Activated naive CD4-positive, alpha-beta T cell treated with anti-CD3 and anti-CD28 coated beads for 36 hours (primary cell): ENCODE results near the gene CDHR3. TPM values are rescaled to one million over a fixed set of nuclear protein-coding genes. Genes with fewer than 3 reads are reported as not detected.
A peak's percentile ranks its signal among the peaks of the same experiment; 100 is the strongest.

Experiments
- CTCF ChIA-PET: fragments of 350-600 bp; sonication (Branson Sonifier 250); formaldehyde crosslinking; loops from one replicate; lab custom pipeline; 2021; ENCODE audit warnings: antibody characterized with exemption; lab: Charles Lee
- DNase-seq: peaks from one replicate; pipeline ENCODE4 v3.0.0-alpha.2; 2020
- H3K27ac Mint-ChIP-seq: one replicate; pipeline ENCODE4 v1.8.0; 2021; ENCODE audit warnings: mild to moderate bottlenecking, mixed read lengths
- H3K27me3 Mint-ChIP-seq: one replicate; pipeline ENCODE4 v1.8.0; 2021; ENCODE audit warnings: low read depth, mixed read lengths
- H3K36me3 Mint-ChIP-seq: one replicate; pipeline ENCODE4 v1.8.0; 2021; ENCODE audit warnings: low read depth, mixed read lengths
- H3K4me1 Mint-ChIP-seq: one replicate; pipeline ENCODE4 v1.8.0; 2021; ENCODE audit warnings: low read depth, mixed read lengths
- H3K4me3 Mint-ChIP-seq: one replicate; pipeline ENCODE4 v1.8.0; 2021; ENCODE audit warnings: mild to moderate bottlenecking, moderate library complexity, mixed read lengths
- H3K9me3 Mint-ChIP-seq: one replicate; pipeline ENCODE4 v1.8.0; 2021; ENCODE audit warnings: mixed read lengths
- intact Hi-C: fragments of 100-400 bp; cut with micrococcal nuclease; formaldehyde crosslinking; loops from one replicate; pipeline ENCODE4 v1.15.1; 2023
- total RNA-seq, 2 experiments: library from RNA; stranded (reverse); gene quantifications; one replicate each; pipeline ENCODE4 v1.2.3, GENCODE V29; 2021

Gene CDHR3
- total RNA-seq, 2 experiments from 2014 or later = 0.52 to 0.93 TPM

GRCh38 chr7:106072715-106073091 lies 109.6 kb downstream of the CDHR3 start:
- DNase-seq = no peak
- intact Hi-C loops = loop anchor here (2.0 to 10.0 kb wide), 4 partner anchors 16 to 795 kb away; partner anchors contain the start of gene PIK3CG
- Mint-ChIP-seq H3K9me3 (no peaks in the 10 kb centered on the region), H3K27me3 (no peaks in the 10 kb centered on the region), H3K27ac (peak overlapping the region; percentile 91), H3K4me3 (no peak overlapping the region), H3K4me1 (peaks cover 38% of the 10 kb centered on the region), H3K36me3 (no peaks in the 10 kb centered on the region)
- CTCF ChIA-PET = interaction anchor here (1.8 to 4.5 kb wide), 3 partner anchors 15 to 82 kb away, joined by 6 to 28 read pairs (median 25); no protein-coding TSS in a partner anchor

GRCh38 chr7:106073701-106074100 lies 110.6 kb downstream of the CDHR3 start:
- CTCF ChIA-PET = interaction anchor here (0.9 to 3.7 kb wide), 3 partner anchors 16 to 58 kb away, joined by 3 to 28 read pairs (median 6); no protein-coding TSS in a partner anchor
- Mint-ChIP-seq H3K9me3 (no peaks in the 10 kb centered on the region), H3K4me3 (no peak overlapping the region), H3K4me1 (peaks cover 38% of the 10 kb centered on the region), H3K36me3 (no peaks in the 10 kb centered on the region), H3K27ac (no peak overlapping the region), H3K27me3 (no peaks in the 10 kb centered on the region)
- intact Hi-C loops = loop anchor here (2.0 to 10.0 kb wide), 4 partner anchors 15 to 794 kb away; partner anchors contain the start of gene PIK3CG
- no peak for DNase-seq

- no peak for DNase-seq
- intact Hi-C loops = loop anchor here (5.0 to 10.0 kb wide), 3 partner anchors 411 to 793 kb away; partner anchors contain the start of gene PIK3CG
- H3K27ac Mint-ChIP-seq = no peak overlapping the region
- H3K4me3 Mint-ChIP-seq = no peak overlapping the region
- H3K4me1 Mint-ChIP-seq = peaks cover 38% of the 10 kb centered on the region
- no peaks in the 10 kb centered on the region for H3K27me3 Mint-ChIP-seq
- H3K9me3 Mint-ChIP-seq = no peaks in the 10 kb centered on the region
- CTCF ChIA-PET = interaction anchor here (0.9 to 1.8 kb wide), 2 partner anchors 33 to 58 kb away, joined by 3 to 6 read pairs; no protein-coding TSS in a partner anchor
- H3K36me3 Mint-ChIP-seq = no peaks in the 10 kb centered on the region
These were observed 111.2 kb downstream of the CDHR3 start for GRCh38 chr7:106074257-106074656.

- H3K27ac Mint-ChIP-seq = no peak overlapping the region
- no peak for DNase-seq
- no peak overlapping the region for H3K4me3 Mint-ChIP-seq
- H3K36me3 Mint-ChIP-seq = no peaks in the 10 kb centered on the region
- H3K9me3 Mint-ChIP-seq = no peaks in the 10 kb centered on the region
- peaks cover 32% of the 10 kb centered on the region for H3K4me1 Mint-ChIP-seq
- CTCF ChIA-PET = interaction anchor here (1.7 kb wide), 1 partner anchor 18 kb away, joined by 4 read pairs; no protein-coding TSS in a partner anchor
- intact Hi-C loops = loop anchor here (10.0 kb wide), 2 partner anchors 409 to 659 kb away; no protein-coding TSS in a partner anchor
- no peaks in the 10 kb centered on the region for H3K27me3 Mint-ChIP-seq
These were observed 112.9 kb downstream of the CDHR3 start for GRCh38 chr7:106075937-106076336.

GRCh38 chr7:106076537-106076936 lies 113.5 kb downstream of the CDHR3 start:
- no peaks in the 10 kb centered on the region for H3K36me3 Mint-ChIP-seq
- DNase-seq = no peak
- no peak overlapping the region for H3K4me3 Mint-ChIP-seq
- intact Hi-C loops = loop anchor here (10.0 kb wide), 2 partner anchors 408 to 658 kb away; no protein-coding TSS in a partner anchor
- peaks cover 27% of the 10 kb centered on the region for H3K4me1 Mint-ChIP-seq
- no peaks in the 10 kb centered on the region for H3K27me3 Mint-ChIP-seq
- CTCF ChIA-PET = interaction anchor here (1.3 to 1.7 kb wide), 3 partner anchors 10 to 78 kb away, joined by 4 read pairs; no protein-coding TSS in a partner anchor
- no peak overlapping the region for H3K27ac Mint-ChIP-seq
- no peaks in the 10 kb centered on the region for H3K9me3 Mint-ChIP-seq

- H3K27me3 Mint-ChIP-seq = no peaks in the 10 kb centered on the region
- H3K9me3 Mint-ChIP-seq = no peaks in the 10 kb centered on the region
- intact Hi-C loops = no loop called here
- DNase-seq = no peak
- no peak overlapping the region for H3K27ac Mint-ChIP-seq
- CTCF ChIA-PET = interaction anchor here (1.1 to 1.3 kb wide), 2 partner anchors 13 to 87 kb away, joined by 3 to 5 read pairs; no protein-coding TSS in a partner anchor
- no peaks in the 10 kb centered on the region for H3K36me3 Mint-ChIP-seq
- H3K4me1 Mint-ChIP-seq = peaks cover 13% of the 10 kb centered on the region
- no peak overlapping the region for H3K4me3 Mint-ChIP-seq
These were observed 117.4 kb downstream of the CDHR3 start for GRCh38 chr7:106080300-106080987.

- Mint-ChIP-seq H3K36me3 (peaks cover 2% of the 10 kb centered on the region), H3K4me3 (no peak overlapping the region), H3K9me3 (no peaks in the 10 kb centered on the region), H3K27me3 (no peaks in the 10 kb centered on the region), H3K27ac (no peak overlapping the region), H3K4me1 (peaks cover 17% of the 10 kb centered on the region)
- intact Hi-C loops = no loop called here
- DNase-seq = no peak
- CTCF ChIA-PET = no interaction called here
These were observed 119.2 kb downstream of the CDHR3 start for GRCh38 chr7:106082087-106082854.

Other genes with a start within 250 kb of the CDHR3 start
- gene ATXN7L1, start 86.7 kb upstream of the CDHR3 start, total RNA-seq = 1 to 10 TPM; 8.8 to 9.2 TPM
- gene SYPL1, start 149.0 kb downstream of the CDHR3 start, total RNA-seq = 10 to 100 TPM; 24.7 to 26.6 TPM